GM21576 (cell line): ENCODE measurements around the gene ZBTB20.
"Not testable (repeated sequence)": the region's sequence is repeated elsewhere in the genome, so short reads cannot be mapped to it uniquely, and the experiment has no call there.

Experiments
- ATAC-seq: cut with Tn5 transposase; IDR thresholded peaks from one replicate; pipeline ENCODE4 v1.9.1; 2021; ENCODE audit warnings: mild to moderate bottlenecking, moderate library complexity; ENCODE audit not compliant: unreplicated experiment

The ZBTB20 gene

GRCh38 chr3:115146418-115147328 lies at the start of gene ZBTB20:
Gene ZBTB20 (minus strand): TSS chr3:115147288.
- ATAC-seq, result peak; percentile 19

GRCh38 chr3:115194476-115194875 lies 47.4 kb upstream of the ZBTB20 start:
- ATAC-seq, result no peak

DNA sequence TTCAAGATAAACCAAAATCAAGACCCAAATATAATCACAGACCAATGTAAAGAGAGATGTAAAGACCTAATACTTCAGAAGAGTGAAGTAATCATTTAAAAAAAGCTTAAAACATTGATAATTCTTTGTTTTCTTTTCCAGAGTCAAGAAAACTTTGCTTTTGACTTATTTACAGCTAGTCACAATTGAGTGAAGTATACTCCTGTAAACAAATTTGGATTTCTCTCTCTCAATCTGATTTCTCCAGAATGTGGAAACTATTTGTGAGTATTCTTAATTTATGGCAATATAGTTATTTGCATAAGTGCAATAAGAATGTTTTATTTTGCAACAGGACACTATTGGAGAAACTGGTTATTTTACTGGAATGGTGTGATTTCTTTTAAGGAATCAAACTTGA lies 43.7 kb upstream of the ZBTB20 start:
- ATAC-seq, result no peak

DNA sequence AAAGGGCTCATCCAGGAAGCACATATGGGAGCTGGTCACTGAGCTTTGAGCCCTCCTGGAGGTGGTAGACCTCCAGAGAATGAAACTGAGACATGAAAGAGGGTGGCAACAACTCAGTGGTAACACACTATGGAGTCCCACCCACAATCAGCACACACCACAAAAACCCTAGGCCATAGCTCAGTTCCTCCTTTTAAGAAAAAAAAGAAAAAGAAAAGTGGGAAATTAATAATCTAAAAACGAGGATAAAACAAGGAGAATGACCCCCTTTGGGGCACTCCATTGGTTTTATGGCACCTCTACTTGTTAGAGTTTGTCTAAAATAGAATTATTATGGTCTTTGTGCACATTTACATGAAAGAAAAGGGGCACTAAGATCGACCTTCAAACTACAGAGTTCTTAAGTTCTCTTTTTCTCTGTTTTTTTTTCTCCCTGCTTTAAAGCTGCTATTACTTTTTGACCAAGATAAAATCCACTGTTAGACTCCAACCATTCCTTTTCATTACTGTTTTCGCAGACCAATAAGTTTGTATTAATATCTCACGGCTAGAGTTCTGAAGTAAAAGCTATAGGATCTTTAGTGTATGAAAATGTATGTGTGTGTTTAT lies 40.2 kb upstream of the ZBTB20 start:
- peak; percentile 100 for ATAC-seq

- peak; percentile 37 for ATAC-seq
Measured at GRCh38 chr3:115186351-115187148, 39.5 kb upstream of the ZBTB20 start.

DNA sequence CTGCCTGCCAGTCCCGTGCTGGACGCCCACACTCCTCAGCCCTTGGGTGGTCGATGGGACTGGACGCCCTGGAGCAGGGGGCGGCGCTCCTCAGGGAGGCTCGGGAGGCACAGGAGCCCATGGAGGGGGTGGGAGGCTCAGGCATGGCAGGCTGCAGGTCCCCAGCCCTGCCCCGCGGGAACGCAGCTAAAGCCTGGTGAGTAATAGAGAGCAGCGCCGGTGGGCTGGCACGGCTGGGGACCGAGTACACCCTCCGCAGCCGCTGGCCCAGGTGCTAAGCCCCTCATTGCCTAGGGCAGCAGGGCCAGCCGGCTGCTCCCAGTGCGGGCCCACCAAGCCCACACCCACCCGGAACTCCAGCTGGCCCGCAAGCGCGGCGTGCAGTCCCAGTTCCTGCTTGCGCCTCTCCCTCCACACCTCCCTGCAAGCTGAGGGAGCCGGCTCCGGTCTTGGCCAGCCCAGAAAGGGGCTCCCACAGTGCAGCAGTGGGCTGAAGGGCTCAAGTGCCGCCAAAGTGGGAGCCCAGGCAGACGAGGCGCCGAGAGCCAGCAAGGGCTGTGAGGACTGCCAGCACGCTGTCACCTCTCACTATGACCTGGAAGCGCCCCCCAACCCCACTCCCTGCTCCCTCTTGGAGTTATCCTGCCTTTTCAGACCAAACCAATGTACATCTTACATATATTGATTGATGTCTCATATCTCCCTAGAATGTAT lies 37.9 kb upstream of the ZBTB20 start:
- ATAC-seq, result not testable (repeated sequence)

DNA sequence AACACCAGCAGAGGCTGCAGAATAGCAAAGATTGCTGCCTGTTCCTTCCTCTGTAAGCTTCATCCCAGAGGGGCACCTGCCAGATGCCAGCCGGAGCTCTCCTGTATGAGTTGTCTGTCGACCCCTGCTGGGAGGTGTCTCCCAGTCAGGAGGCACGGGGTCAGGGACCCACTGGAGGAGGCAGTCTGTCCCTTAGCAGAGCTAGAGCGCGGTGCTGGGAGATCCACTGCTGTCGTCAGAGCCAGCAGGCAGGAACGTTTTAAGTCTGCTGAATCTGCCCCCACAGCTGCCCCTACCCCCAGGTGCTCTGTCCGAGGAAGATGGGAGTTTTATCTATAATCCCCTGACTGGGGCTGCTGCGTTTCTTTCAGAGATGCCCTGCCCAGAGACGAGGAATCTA lies 31.8 kb upstream of the ZBTB20 start:
- ATAC-seq, result not testable (repeated sequence)

GRCh38 chr3:115169808-115170207 lies 22.7 kb upstream of the ZBTB20 start:
- no peak for ATAC-seq

GRCh38 chr3:115165701-115166100 lies 18.6 kb upstream of the ZBTB20 start:
- no peak for ATAC-seq

GRCh38 chr3:115165266-115165665 lies 18.2 kb upstream of the ZBTB20 start:
- ATAC-seq, result no peak

DNA sequence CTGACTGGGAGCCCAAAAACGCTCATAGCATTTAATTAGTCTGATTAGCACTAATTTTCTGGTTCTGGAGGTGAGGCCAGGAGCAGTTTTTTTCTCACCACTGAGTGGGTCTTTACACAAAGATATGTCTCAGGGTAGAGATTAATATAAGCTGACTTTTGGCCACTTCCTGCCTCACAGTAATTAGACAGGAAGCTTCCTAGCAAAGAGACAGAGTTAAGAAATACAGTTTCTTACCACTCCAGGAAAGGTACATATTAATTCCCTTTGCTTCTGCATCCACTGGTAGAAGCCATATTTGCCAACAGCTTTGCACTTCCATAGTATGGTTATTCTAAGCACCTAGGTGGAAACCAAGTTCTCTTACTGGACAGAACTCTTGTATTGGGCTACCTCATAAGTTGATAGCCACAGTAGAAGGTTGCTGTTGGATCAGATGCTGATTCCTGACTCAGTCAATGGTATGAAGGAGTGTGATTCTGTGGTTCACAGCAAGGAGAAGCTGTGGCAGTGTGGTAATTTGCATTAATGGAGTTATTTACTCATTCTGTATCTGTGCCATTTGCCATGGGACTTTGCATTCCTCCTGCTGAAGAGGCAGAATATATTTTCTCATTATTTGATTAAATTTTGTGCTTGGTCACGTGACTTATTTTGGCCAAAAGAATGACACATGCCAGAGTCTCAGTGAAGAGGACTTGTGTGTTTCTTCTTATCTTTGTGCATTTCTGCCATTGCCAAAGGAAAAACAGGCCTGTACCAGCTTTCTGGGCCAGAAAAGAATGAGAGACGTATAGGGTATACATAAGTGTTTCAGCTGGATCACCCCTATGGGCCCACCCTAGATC lies 17.5 kb upstream of the ZBTB20 start:
- ATAC-seq, result no peak

- no peak for ATAC-seq
Measured at GRCh38 chr3:115162759-115163158, 15.7 kb upstream of the ZBTB20 start.

DNA sequence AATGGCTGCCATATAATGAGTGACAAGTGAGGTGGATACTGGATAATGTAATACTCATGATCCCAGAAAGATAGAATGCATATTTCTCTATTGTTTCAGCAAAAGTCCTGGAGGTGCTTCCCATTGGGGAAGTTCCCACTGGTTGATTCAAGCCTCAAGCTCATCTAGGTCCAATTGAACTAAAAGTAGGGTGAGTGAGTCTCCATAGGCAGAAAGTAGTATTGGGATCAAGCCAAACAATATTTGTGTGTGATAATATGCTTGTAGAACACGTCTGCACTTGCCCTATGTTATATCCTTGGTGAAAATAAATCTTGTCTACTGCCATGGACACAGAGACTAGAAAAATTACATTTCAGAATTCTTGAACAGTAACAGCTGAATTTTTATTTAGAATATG lies 14.8 kb upstream of the ZBTB20 start:
- ATAC-seq, result no peak

DNA sequence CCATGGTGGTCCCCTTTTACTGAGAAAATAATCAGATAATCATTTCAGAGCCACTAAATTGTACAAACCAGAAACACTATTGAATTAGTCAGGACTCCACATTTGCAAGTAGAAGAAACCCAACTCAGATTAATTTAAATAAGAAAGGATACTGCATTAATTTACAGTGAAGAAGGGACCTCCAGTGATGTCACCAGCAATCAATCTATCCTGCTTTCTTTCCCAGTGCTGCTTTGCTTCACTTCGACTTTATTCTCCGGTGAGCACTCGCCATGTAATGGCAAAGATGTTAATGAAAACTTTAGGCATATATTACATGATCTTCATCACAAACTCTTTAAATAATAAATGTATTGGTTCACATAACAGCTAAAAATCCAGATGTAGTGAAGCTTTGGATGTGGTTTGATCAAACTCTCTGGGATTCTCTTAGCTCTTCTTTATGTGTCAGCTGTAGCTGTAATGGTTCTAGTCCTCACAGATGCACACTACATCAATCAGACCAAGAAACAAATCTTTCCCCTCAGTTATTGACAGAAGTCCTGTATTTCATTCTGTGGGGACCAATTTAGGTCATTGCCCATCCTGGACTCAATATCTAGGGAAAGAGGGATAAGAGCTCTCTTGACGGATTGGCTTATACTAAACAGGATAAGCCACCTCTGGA lies 14.2 kb upstream of the ZBTB20 start:
- no peak for ATAC-seq

GRCh38 chr3:115160295-115160694 lies 13.2 kb upstream of the ZBTB20 start:
- ATAC-seq, result peak; percentile 100

- ATAC-seq, result no peak
Measured at GRCh38 chr3:115156046-115156654, 9.1 kb upstream of the ZBTB20 start.

DNA sequence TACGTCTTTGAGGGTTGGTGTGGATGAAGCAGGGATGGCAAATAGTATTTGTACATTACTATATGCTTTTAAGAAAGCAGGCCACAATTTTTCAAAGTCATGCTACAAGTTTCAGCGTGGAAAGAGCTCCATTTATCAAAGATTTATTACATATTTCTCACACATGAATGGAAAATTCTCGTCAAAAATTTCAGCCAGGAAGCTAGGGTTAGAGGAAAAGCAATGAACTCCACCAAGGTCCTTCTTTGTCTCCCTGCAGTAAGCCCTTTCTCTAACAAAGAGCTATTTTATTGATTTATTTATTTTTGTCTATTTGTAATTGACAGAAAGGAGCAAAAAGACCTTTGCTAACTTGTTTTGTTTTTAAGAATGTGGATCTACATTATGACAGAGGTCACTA lies 7.5 kb upstream of the ZBTB20 start:
- ATAC-seq, result no peak

GRCh38 chr3:115151921-115152320 lies 4.8 kb upstream of the ZBTB20 start:
- ATAC-seq, result no peak
